Measurements from ENCODE around the gene GRIN3B. TPM values are rescaled to one million over a fixed set of nuclear protein-coding genes. Genes with fewer than 3 reads are reported as not detected.

The GRIN3B gene
- total RNA-seq, 3 donors from 2014 or later: 2.6 TPM; not detected in 2

GRCh38 chr19:988510-988909 lies 11.7 kb upstream of the GRIN3B start:
- Histone ChIP-seq H3K27ac (no peak overlapping the region), H3K4me3 (no peak overlapping the region), H3K27me3 (no peaks in the 10 kb centered on the region), H3K36me3 (no peaks in the 10 kb centered on the region), H3K9me3 (no peaks in the 10 kb centered on the region), H3K4me1 (no peaks in the 10 kb centered on the region)
- intact Hi-C loops (cut with DNase I; ENCODE audit: low total_unique reads): loop anchor here (10.0 kb wide), 1 partner anchor 234 kb away; the partner anchor contains the start of gene MISP
- no peak for DNase-seq (ENCODE audit: low spot score in 2 of 2)
- no peak for TF ChIP-seq POLR2AphosphoS5 (IDR thresholded peaks at IDR 0.05)

- Histone ChIP-seq H3K36me3 (no peaks in the 10 kb centered on the region), H3K27ac (no peak overlapping the region)
- intact Hi-C loops (cut with DNase I; ENCODE audit: low total_unique reads): loop anchor here (10.0 kb wide), 2 partner anchors 215 to 235 kb away; partner anchors contain the start of gene MISP
Measured at GRCh38 chr19:989381-990081, 10.7 kb upstream of the GRIN3B start.

GRCh38 chr19:990119-990571 lies 10.1 kb upstream of the GRIN3B start:
- H3K9me3 ChIP-seq: no peaks in the 10 kb centered on the region
- no peaks in the 10 kb centered on the region for H3K27me3 ChIP-seq
- no peak overlapping the region for H3K27ac ChIP-seq
- no peaks in the 10 kb centered on the region for H3K36me3 ChIP-seq
- no peak overlapping the region for H3K4me3 ChIP-seq
- TF ChIP-seq POLR2AphosphoS5 (IDR thresholded peaks at IDR 0.05): no peak
- TF ChIP-seq POLR2A (IDR thresholded peaks at IDR 0.05): no peak
- no peak for TF ChIP-seq CTCF (IDR thresholded peaks at IDR 0.05)
- DNase-seq (ENCODE audit: low spot score in 2 of 2): no peak
- intact Hi-C loops (cut with DNase I; ENCODE audit: low total_unique reads): loop anchor here (10.0 kb wide), 1 partner anchor 215 kb away; no protein-coding TSS in a partner anchor
- H3K4me1 ChIP-seq: no peaks in the 10 kb centered on the region

More at GRCh38 chr19:989381-990081, 10.7 kb upstream of the GRIN3B start:
- Histone ChIP-seq H3K4me1 (no peaks in the 10 kb centered on the region), H3K4me3 (no peak overlapping the region), H3K27me3 (no peaks in the 10 kb centered on the region), H3K9me3 (no peaks in the 10 kb centered on the region)
- TF ChIP-seq POLR2A (IDR thresholded peaks at IDR 0.05) (no peak), CTCF (IDR thresholded peaks at IDR 0.05) (no peak), POLR2AphosphoS5 (IDR thresholded peaks at IDR 0.05) (no peak)
- no peak for DNase-seq (ENCODE audit: low spot score in 2 of 2)

- DNase-seq (ENCODE audit: low spot score in 2 of 2): no peak
- Histone ChIP-seq H3K27ac (no peak overlapping the region), H3K36me3 (no peaks in the 10 kb centered on the region)
Measured at GRCh38 chr19:990746-991145, 9.5 kb upstream of the GRIN3B start.

GRCh38 chr19:991174-991931 lies 8.9 kb upstream of the GRIN3B start:
- H3K9me3 ChIP-seq: no peaks in the 10 kb centered on the region
- H3K27me3 ChIP-seq: peaks cover 2 to 9% of the 10 kb centered on the region in 2 donors
- DNase-seq (ENCODE audit: low spot score in 2 of 2): no peak
- no peaks in the 10 kb centered on the region for H3K36me3 ChIP-seq
- no peak for TF ChIP-seq POLR2AphosphoS5 (IDR thresholded peaks at IDR 0.05)
- TF ChIP-seq CTCF (IDR thresholded peaks at IDR 0.05): no peak
- TF ChIP-seq POLR2A (IDR thresholded peaks at IDR 0.05): no peak
- H3K4me3 ChIP-seq: no peak overlapping the region
- intact Hi-C loops (cut with DNase I; ENCODE audit: low total_unique reads): loop anchor here (10.0 kb wide), 1 partner anchor 217 kb away; no protein-coding TSS in a partner anchor
- no peak overlapping the region for H3K27ac ChIP-seq
- no peaks in the 10 kb centered on the region for H3K4me1 ChIP-seq

More at GRCh38 chr19:990746-991145, 9.5 kb upstream of the GRIN3B start:
- intact Hi-C loops (cut with DNase I; ENCODE audit: low total_unique reads): loop anchor here (10.0 kb wide), 1 partner anchor 216 kb away; no protein-coding TSS in a partner anchor
- H3K4me3 ChIP-seq: no peak overlapping the region
- no peaks in the 10 kb centered on the region for H3K4me1 ChIP-seq
- H3K27me3 ChIP-seq: peaks cover under 1 to 3% of the 10 kb centered on the region in 2 donors
- H3K9me3 ChIP-seq: no peaks in the 10 kb centered on the region
- TF ChIP-seq CTCF (IDR thresholded peaks at IDR 0.05) (no peak), POLR2AphosphoS5 (IDR thresholded peaks at IDR 0.05) (no peak)

Measured in breast epithelium (tissue), 4 donors.